Epidermal melanocyte (primary cell): ENCODE data around the gene CBFA2T3.

ENCODE experiments used
- DNase-seq: peaks from one replicate; pipeline ENCODE4 v3.0.0; 2011; ENCODE audit warnings: low spot score; ENCODE audit not compliant: insufficient read length

Gene CBFA2T3

DNA sequence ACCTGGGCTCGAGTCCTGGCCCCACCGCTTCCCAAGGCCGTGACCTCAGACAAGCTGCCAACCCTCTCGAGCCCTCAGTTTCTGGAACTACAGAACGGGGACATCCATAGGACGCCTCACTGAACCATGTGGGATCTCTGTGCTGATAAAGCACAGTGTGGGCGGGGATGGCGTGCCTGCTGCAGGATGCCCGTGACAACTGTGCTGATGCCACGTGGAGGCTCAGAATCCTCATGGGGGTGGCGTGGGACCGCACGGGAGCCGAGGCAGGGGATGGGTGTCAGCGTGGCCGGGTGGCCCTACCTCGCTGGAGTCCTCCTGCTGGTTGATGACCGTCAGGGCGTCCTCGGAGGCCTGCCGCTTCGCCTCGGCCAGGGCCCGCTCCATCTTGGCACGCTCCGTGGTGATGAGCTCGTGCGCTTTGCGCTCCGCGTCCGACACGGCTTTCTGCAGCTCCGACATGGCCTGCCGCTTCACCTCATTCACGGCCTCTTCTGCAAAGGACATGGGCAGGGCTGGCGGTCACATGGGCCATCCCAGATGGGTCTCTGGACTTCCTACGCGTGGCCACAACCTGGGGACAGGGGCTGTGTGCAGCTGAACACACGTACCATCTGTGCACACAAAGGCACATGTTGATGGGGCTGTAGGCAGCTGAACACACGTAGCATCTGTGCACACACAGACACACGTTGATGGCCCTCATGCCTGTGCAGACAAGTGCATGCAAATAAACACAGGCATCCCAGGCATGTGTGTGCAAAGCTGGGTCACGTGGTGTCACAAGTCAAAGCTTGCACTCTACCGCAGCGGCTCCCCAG is 97.8 kb downstream of the CBFA2T3 start:
- DNase-seq, result no peak

- no peak for DNase-seq
Observed at GRCh38 chr16:88878356-88878755, 98.7 kb downstream of the CBFA2T3 start.

DNA sequence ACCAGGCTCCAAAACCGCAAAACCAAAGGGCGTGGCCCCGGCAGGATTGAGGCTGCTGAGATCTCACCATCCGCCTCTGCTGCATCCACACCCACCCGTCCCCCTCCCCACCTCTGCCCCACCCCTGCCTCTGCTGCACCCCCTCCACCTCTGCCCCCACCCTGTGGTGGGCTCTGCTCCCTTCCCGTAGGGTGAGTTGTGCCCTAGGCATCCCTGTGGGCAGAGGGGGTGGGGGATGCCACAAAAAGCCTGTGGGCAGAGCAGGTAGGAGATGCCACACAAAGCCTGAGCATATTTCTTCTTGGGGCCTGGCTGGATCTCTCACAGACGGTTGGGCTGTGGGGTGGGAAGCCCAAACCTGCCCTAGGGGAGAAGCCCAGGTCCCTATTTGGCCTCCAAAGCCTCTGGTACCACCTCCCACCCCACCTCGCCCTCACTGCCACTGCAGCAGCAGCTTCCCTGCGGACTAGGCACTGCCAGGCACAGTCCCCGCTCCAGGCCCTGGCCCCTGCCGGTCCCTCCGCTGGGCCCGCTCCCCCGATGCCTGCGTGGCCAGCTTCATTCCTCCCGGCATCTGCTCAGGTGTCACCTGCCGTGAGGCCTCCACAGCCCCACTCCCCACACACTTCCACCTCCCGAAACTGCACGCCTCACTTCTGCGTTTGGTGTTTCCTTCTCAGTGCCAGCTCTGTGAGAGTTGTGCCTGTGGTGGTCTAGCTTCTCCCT is 99.3 kb downstream of the CBFA2T3 start:
- no peak for DNase-seq

- DNase-seq, result no peak
Observed at GRCh38 chr16:88876942-88877526, 100.0 kb downstream of the CBFA2T3 start.

GRCh38 chr16:88875703-88876234 is 101.2 kb downstream of the CBFA2T3 start:
- DNase-seq, result no peak

GRCh38 chr16:88874938-88875599 is 101.9 kb downstream of the CBFA2T3 start:
- no peak for DNase-seq

- DNase-seq, result no peak
Observed at GRCh38 chr16:88872650-88873331, 104.2 kb downstream of the CBFA2T3 start.

- DNase-seq, result no peak
Observed at GRCh38 chr16:88871730-88872416, 105.1 kb downstream of the CBFA2T3 start.

GRCh38 chr16:88871349-88871702 is 105.7 kb downstream of the CBFA2T3 start:
- DNase-seq, result no peak

GRCh38 chr16:88870608-88871348 is 106.2 kb downstream of the CBFA2T3 start:
- DNase-seq, result no peak

- no peak for DNase-seq
Observed at GRCh38 chr16:88869673-88869980, 107.4 kb downstream of the CBFA2T3 start.

DNA sequence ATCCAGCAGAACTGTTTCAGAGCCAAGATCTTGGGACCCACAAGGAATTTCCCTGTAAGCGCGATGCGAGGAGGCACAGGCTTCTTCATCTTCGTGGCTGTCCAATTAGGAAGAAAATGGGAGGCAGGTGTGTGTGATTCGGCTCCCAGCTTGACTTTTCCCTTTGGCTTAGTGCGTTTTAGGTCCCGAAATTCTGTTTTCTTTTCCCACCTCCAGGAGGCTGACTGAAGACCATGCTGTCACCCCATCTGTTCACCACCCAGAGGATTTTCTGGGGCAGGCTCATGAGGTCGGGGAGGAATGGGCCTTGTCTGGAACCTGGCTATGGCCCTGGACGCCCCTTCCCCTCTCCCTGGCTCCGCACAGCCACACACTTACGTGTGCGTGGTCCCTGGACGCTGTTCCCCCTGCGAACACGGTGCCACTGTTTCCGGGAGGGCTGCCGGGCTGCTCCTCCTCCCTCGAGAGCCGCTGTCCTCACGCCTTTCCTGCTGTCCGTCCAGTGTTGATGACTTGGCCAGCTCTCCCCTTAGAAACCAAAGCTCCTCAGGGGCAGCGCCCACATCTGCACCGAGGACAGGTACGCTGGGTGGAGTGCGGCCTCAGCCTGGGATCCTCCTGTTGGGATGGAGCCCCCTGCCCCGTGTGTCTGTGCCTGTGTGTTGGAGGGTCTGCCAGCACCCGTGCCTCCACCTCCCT is 107.9 kb downstream of the CBFA2T3 start:
- no peak for DNase-seq

DNA sequence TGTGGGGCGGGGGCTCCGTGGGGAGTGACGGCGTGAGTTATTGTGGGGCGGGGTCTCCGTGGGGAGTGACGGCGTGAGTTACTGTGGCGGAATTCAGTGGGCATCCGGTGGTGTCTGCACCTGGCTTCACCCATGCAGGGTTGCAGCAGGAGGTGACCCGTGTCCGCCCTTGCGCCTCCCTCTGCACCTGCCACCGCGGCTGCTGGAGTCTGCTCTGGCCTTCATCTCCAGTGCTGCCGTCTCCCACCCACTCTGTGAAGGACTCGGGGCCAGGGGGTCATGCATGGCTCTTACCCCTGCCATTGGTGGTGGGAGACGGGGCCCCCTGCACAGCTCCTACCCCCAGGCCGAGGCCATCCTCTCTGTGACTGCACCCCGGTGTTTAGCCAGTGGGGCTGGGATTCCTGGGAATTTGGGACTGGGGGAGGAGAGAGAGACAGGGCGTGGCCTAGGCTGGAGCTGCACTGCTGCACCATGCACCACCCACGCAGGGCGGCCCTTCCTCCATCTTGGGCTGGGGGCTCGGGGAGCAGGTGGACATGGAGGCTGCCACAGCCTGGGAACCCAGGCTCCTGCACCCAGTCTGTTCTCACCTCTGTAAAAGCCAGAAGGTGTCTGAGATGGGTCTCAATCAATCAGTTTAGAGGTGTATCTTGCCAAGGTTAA is 109.3 kb downstream of the CBFA2T3 start:
- DNase-seq, result no peak

GRCh38 chr16:88866151-88866920 is 110.7 kb downstream of the CBFA2T3 start, which contains the start of gene PABPN1L:
Gene PABPN1L, minus strand, starts transcription at chr16:88866660. Its CDS starts 54 bp downstream, at chr16:88866606.
- DNase-seq, result no peak

GRCh38 chr16:88865742-88866141 is 111.3 kb downstream of the CBFA2T3 start:
- no peak for DNase-seq

DNA sequence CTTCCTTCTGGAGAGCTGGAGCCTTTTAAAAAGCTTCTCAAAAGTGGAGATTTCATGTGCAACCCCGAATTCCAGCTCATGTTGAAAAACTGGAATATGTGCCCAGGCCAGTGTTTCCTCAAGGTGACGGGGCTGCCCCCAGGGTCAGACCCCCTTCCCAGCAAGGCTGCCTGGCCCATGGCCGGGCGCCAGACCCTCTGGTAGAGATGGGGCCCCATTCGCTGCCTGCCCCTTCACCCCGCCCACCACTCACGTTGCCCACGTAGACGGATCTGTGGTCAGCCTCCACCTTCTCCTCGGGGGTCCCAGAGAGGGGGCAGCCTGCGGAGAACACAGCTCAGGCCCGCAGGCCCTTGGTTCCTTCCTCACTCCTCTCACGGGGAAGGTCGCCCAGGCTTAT is 111.7 kb downstream of the CBFA2T3 start:
- no peak for DNase-seq

GRCh38 chr16:88864521-88864920 is 112.5 kb downstream of the CBFA2T3 start:
- no peak for DNase-seq

GRCh38 chr16:88864099-88864498 is 112.9 kb downstream of the CBFA2T3 start:
- no peak for DNase-seq
